ENCODE results near the gene NLRP13. TPM values are rescaled to one million over a fixed set of nuclear protein-coding genes. Genes with fewer than 3 reads are reported as not detected.
"Not testable (repeated sequence)": the region's sequence is repeated elsewhere in the genome, so short reads cannot be mapped to it uniquely, and the experiment has no call there.

Gene NLRP13, protein sequence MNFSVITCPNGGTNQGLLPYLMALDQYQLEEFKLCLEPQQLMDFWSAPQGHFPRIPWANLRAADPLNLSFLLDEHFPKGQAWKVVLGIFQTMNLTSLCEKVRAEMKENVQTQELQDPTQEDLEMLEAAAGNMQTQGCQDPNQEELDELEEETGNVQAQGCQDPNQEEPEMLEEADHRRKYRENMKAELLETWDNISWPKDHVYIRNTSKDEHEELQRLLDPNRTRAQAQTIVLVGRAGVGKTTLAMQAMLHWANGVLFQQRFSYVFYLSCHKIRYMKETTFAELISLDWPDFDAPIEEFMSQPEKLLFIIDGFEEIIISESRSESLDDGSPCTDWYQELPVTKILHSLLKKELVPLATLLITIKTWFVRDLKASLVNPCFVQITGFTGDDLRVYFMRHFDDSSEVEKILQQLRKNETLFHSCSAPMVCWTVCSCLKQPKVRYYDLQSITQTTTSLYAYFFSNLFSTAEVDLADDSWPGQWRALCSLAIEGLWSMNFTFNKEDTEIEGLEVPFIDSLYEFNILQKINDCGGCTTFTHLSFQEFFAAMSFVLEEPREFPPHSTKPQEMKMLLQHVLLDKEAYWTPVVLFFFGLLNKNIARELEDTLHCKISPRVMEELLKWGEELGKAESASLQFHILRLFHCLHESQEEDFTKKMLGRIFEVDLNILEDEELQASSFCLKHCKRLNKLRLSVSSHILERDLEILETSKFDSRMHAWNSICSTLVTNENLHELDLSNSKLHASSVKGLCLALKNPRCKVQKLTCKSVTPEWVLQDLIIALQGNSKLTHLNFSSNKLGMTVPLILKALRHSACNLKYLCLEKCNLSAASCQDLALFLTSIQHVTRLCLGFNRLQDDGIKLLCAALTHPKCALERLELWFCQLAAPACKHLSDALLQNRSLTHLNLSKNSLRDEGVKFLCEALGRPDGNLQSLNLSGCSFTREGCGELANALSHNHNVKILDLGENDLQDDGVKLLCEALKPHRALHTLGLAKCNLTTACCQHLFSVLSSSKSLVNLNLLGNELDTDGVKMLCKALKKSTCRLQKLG
- total RNA-seq (2014; rRNA removed; shearing (Covaris generic)), result not detected in 2 replicates

DNA sequence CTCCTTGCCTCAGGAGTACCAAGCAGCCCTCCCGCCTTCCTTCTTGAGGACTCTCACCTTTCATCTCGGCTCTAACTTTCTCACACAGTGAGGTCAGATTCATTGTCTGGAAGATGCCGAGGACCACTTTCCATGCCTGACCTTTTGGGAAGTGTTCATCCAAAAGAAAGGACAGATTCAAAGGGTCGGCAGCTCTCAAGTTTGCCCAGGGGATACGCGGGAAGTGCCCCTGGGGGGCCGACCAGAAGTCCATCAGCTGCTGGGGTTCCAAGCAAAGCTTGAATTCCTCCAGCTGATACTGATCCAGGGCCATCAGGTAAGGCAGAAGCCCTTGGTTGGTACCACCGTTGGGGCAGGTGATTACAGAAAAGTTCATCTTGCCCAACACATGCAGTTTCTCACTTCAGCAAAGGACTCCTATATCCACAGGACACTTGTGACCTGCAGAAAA is at the start of gene NLRP13:
TSS of gene NLRP13 (minus strand) at position 401 of the 451 bp plus-strand sequence. CDS start at position 376, 25 bp downstream.
- DNase-seq (ENCODE audit: low spot score), result no peak

DNA sequence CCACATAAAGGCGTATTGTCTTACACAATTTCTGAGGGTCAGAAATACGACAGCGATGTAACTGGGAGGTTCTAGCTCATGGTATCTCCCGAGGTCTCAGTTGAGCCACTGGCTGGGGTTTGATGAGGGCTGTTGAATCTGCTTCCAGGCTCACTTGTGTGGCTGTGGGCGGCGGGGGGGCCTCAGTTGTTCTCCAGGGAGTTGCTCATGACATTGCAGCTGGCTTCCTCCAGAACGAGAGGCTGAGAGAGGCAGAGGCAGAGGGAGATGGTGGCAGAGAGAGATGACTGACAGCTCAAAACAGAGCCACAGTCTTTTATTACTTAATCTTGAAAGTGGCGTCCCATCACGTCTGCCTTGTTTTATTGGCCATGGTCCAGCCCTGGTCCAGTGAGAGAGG is 48.3 kb upstream of the NLRP13 start:
- DNase-seq (ENCODE audit: low spot score), result no peak

DNA sequence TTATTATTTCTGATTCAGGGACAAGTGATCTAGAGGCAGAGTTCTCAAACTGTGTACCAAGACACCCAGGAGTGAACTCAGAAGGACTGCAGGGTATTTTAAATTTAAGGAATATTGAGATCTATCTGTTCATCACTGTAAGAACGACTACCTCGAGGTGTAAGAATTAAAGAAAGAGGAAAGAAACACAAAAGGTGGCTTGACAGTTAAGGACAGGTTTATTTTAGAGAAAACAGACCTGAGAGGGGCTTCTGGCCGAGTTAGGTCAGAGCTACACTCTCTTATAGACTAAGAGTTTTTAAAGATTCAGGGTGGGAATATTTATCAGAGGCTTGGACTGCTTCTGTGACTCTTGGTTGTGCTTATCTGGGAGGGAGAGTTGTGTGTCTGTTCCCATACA is 41.8 kb upstream of the NLRP13 start:
- DNase-seq (ENCODE audit: low spot score), result no peak

DNA sequence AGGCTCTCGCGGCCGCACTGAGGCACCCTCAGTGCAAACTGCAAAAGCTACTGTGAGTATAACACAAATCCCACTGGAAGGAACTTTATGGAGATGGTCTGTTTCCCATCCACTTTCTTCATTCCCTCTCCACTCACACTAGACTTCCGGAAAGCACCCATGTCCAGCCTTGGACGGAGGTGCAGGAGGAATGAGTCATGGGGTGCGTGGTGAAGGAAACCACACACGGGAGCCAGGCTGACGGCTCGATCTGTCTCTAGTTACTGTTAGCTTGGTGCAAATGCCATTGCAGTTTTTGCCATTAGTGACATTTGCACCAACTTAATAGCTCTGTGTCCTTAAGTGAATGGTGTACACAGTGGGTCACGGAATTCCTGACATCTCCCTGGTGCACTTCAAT is 30.1 kb upstream of the NLRP13 start:
- peak; percentile 85 for DNase-seq (ENCODE audit: low spot score)

DNA sequence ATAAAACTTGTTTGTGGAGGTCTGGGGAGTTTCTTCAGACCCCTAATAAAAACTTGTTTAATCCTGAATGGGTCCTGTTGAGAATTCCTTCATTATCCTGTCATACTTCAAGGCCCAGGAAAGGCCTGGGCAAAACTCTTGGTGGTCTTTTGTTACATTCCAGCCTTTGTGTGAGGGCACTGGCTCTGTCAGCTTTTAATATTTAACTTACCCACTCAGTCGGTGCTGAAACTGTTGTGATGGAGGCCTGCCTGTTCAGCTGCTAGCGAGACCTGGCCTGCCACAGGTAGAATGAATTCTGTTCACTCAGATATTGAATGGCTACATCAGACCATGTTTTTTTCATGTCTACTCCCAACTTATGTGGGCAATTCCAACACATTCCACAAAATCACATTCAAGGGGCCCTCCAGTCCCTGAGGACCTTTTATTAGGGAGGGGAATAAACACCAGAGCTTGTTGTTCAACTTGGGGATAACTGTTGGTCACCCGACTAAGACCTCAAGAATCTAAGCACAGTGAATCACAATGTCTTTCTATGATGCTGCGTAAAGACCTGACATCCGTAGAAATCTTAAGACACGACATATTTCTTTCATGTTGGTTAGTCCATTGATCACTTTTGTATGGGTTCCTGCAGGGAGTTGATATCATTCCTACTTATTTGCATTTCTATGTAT is 28.0 kb upstream of the NLRP13 start:
- DNase-seq (ENCODE audit: low spot score), result no peak

DNA sequence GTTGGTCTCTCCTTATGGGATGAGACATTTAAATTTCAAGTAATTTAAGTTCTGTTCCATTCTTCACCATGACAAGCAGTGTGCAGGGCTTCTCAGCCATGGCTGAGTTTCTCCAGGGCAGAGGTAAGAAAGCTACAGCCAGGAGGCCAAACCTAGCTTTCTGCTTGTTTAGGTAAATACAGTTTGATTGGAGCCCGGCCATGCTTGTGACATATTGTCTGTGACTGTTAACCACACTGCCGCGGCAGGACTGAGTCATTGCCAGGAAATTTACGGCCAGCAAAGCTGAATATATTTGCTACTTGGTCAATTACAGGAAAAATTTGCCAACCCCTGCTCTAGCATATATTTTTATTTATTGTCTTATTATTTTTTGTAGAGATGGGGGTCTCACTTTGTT is 26.2 kb upstream of the NLRP13 start:
- DNase-seq (ENCODE audit: low spot score), result peak; percentile 98

DNA sequence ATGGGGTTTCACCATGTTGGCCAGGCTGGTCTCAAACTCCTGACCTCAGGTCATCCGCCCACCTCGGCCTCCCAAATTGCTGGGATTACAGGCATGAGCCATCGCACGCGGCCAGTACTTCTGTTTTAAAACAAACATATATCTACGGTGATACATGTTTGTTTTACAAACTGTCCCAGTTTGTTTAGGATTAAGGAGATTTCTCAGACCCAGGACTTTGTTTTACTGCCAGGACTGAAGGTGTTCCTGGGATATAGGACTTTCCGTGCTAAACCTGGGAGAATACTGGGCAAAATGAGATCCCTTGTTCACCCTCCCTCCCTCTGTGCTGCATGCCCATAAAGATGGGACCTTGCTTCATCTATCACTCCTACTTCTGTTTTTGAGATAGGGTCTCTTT is 24.3 kb upstream of the NLRP13 start:
- no peak for DNase-seq (ENCODE audit: low spot score)

DNA sequence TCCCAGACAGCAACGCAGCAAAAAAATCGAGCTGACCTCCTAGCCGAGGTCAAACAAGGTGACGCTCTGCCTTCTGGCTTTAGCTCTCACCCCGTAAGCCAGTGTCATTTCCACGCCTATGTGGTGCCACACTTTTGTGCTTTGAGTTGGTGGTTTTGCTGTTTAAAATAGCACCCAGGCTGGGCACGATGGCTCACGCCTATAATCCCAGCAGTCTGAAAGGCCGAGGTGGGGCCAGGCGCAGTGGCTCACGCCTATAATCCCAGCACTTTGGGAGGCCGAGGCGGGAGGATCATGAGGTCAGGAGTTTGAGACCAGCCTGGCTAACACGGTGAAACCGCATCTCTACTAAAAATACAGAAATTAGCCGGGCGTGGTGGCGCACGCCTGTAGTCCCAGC is 18.4 kb upstream of the NLRP13 start:
- not testable (repeated sequence) for DNase-seq (ENCODE audit: low spot score)

DNA sequence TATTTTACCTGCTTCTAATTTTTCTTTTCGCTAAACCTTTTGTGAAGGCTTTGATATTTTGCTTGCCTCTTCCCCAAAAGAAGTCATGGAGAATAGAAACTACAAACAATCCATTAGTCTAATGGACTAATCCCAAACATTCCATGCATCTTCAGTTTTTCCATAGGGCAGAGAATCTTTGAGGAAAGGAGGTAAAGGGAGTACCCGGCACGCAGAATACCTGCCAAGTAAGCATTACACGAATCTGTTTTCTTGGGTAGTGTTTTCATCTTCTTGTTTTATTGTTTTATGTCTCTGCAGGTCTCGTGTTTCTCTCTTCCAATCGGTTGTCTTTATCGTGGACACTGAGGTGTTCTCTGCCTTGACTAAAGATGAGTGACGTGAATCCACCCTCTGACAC is 15.4 kb upstream of the NLRP13 start, which contains the start of gene NLRP8:
TSS of gene NLRP8 (plus strand) at position 301 of the 400 bp plus-strand sequence.
- no peak for DNase-seq (ENCODE audit: low spot score)

DNA sequence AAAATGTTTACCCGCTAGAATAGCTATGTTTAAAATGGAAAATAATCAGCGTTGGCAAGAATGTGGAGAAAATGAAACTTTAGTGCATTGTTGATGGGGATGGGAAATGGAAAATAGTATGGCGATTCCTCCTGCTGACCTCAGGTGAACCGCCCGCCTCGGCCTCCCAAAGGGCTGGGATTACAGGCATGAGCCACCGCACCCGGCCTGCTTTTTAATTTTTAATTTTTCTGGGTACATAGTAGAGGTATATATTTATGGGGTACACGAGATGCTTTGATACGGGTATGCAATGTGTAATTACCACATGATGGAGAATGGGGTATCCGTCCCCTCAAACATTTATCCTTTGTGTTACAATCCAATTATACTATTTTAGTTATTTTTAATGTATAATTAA is 8.2 kb upstream of the NLRP13 start:
- no peak for DNase-seq (ENCODE audit: low spot score)

DNA sequence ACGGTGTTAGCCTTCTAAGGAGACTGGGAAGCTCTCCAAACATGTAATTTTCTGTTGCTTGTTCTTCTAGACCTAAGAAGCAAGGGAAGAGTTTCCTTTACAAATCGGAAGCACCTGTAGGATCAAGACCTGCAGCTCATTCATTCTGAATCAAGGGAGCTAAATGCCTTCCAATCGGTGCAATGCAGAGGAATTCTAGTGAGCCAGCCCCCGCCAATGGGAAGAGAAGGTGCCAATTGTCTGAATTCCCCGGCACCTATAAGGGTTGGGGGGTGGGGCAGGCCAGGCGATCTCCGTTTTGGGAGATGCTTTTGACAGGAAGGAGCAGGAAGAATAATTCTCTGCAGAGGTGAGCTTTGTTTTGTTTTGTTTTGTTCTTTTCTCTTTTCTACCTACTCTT is 7.1 kb upstream of the NLRP13 start:
- no peak for DNase-seq (ENCODE audit: low spot score)

DNA sequence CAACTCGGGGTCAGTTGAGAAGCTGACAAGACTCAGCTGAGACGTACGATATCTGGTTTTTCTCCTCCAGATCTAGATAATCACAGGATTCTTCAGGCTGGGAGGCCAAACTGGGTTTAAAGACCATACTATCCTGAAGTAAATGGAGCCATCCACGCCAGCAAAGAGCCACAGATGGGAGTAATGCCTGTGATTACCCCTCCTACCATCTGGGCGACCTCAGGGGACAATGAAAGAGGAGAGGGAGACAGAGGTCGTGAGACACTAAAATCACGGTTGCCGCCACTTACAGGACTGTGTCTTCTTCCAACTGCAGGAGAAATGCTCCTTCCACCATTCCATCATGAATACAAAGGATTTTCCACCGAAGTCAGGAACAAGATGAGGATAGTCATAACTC is 3.1 kb upstream of the NLRP13 start:
- DNase-seq (ENCODE audit: low spot score), result no peak

DNA sequence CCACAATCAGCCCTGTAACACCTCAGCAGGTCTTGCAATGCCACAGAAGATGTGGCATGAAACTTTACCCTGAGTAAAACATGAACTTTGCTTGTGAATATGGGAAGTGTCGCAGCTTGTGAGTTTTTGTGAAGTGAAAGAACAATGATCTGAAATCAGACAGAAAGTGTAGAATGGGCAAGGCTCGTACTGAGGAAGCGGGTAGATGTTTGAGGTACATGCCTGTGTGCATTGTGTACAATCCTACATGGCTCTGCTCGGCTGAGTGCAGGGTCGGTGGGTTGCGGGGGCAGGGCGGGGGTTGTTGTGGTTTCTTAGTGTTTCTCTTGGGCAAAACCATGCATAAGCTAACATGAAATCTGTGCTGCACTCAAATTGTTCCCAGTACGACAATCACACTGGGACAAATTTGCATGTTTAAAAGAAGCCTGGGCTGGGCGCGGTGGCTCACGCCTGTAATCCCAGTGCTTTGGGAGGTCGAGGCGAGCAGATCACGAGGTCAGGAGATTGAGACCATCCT is 1.1 kb downstream of the NLRP13 start:
- no peak for DNase-seq (ENCODE audit: low spot score)

DNA sequence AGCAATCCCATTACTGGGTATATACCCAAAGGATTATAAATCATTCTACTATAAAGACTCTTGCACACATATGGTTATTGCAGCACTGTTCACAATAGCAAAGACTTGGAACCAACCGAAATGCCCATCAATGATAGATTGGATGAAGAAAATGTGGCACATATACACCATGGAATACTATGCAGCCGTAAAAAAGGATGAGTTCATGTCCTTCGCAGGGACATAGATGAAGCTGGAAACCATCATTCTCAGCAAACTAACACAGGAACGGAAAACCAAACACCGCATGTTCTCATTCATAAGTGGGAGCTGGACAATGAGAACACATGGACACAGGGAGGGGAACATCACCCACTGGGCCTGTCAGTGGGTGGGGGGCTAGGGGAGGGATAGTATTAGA is 2.9 kb downstream of the NLRP13 start:
- not testable (repeated sequence) for DNase-seq (ENCODE audit: low spot score)

DNA sequence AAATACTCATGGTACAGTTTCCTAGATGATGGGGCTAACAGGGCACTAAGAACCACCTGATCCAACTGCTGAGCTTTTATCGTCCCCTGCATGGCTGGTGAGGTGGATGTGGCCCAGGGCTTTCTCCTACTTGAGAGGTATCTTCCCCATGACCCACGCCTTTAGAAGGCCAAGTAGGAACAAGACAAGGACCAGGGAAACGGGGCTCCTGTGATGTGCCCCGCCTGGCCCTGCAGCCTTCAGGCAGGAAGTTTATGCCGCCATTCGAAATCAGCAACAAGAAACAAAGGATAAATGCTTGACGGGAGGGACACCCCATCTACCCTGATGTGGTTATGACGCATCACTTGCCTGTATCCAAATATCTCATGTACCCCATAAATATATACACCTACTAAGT is 4.1 kb downstream of the NLRP13 start:
- DNase-seq (ENCODE audit: low spot score), result no peak

DNA sequence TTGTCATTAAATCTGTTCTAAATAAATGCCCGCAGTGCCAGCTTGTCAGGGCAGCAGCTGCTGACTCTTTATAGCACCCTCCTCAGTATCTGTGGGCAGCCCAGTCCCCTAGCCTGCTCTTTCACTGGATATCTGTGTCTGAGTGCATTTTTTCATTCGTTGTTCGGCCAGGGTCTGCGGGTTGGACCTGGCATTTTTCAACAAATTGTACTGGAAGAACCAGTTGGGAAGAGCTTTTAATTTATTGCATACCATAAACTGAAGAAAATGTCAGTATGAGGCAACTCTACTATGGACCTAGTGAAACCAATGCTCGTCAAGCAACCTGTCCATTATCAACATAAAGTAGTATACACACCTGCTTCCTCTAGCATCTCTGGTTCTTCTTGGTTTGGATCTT is 8.6 kb downstream of the NLRP13 start:
- DNase-seq (ENCODE audit: low spot score), result no peak

DNA sequence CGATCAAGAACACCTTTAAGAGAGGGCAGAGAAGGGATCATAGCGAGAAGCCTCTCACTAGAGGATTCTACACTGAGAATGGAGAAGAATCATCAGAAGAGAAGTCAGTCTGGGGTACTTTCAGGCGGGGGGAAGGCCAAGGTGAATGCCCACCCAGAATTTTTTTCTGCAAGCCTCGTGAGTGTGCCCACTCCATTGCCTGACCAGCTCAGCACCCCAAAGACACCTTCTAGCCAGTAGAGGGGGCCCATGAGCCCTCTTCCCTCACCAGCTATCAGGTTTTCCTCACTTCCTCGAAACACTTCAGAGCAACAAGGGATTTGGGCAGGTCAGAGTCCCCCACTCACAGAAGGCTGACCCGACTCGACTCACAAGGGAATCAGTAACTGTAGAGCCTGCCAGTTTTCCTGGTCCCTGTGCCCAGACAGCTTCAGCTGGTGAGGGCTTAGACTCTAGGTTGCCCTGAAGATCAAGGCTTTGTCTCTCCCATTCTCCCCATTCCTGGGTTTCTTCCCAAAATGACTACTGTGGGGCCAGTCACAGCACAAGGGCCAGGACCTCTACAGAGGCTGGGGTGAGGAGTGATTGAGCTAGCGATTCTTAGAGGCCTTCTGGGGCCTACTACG is 18.4 kb downstream of the NLRP13 start:
- no peak for DNase-seq (ENCODE audit: low spot score)

DNA sequence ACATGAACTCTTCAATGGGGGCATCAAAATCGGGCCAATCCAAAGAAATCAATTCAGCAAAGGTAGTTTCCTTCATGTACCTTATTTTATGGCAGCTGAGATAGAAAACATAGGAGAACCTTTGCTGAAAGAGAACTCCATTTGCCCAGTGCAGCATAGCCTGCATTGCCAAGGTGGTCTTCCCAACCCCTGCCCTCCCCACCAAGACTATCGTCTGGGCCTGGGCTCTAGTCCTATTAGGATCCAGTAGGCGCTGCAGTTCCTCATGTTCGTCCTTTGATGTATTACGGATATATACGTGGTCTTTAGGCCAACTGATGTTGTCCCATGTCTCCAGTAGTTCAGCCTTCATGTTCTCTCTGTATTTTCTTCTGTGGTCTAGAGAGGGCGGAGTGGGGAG is 19.2 kb downstream of the NLRP13 start:
- no peak for DNase-seq (ENCODE audit: low spot score)

DNA sequence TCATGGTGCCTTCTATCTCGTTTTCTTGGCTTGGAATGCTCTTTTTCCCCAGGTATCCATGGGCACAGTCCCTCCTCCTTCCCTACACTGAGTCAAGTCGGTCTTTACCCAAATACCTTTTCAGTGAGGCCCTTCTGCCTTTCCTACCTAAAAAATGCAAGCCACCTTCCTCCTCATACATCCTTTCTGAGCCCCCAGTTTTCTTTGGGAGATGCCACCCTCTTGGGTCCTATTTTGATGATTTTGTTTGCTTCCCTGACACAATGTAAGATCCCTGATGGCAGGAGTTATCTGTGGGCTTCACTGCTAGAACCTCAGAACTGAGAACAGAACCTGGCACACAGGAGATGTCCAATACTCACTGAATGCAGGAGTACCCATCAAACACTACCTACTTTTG is 22.3 kb downstream of the NLRP13 start:
- DNase-seq (ENCODE audit: low spot score), result no peak

DNA sequence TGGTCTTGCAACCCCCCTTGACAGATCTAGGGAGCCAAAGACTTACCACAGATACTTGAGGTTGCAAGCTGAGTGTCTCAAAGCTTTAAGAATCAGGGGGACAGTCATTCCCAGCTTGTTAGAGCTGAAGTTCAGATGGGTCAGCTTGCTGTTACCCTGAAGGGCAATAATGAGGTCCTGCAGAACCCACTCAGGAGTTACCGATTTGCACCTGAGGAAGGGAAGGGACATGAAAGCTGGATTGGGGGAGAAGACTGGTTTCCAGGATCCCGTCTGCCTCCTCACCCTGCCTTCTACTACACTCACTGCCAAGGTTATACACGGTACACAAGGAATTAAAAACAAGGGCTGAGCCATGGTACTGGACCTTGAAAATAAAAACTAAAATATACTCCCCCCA is 24.4 kb downstream of the NLRP13 start:
- DNase-seq (ENCODE audit: low spot score), result no peak

DNA sequence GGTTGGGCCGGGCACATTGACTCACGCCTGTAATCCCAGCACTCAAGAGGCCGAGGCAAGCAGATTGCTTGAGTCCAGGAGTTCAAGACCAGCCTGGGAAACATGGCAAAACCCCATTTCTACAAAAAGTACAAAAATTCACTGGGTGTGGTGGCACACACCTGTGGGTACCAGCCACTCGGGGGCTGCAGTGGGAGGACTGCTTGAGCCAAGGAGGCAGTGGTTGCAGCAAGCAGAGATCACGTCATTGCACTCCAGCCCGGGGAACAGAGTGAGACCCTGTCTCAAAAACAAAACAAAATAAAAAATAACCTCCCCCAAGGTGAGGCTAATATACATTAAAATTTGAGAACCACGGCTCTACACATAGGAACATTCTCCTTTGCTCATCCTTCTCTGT is 24.9 kb downstream of the NLRP13 start:
- DNase-seq (ENCODE audit: low spot score), result no peak

Measured in H4 (cell line).